ENCODE data around the gene SH3GLB1.

The SH3GLB1 gene

DNA sequence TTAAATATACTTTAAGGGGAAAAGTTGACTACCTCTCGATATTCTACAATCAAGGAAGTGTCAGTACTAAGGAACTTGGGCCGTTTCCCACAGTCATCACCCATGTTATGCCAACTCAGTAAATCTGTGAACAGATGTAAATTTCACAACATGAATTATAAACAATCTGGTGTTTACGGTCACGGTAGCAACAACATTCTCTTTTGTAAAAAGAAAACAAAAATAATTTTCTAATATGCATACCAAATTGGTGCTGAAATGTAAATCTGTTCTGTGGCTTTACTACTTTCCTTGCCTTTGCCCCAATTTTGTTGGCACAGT, 1.2 kb downstream of the SH3GLB1 start:
- H3K4me3 ChIP-seq (ENCODE audit: low read length): peak overlapping the region; percentile 64
- no peaks in the 10 kb centered on the region for H3K27me3 ChIP-seq (ENCODE audit: control insufficient read depth, insufficient read depth, low read length)
- H3K9me3 ChIP-seq (ENCODE audit: control insufficient read depth, low read length): no peaks in the 10 kb centered on the region
- peaks cover 12% of the 10 kb centered on the region for H3K4me1 ChIP-seq (ENCODE audit: control insufficient read depth, insufficient read depth, low read length)
- H3K36me3 ChIP-seq (ENCODE audit: control insufficient read depth, insufficient read depth, low read length): no peaks in the 10 kb centered on the region
- H3K9ac ChIP-seq (ENCODE audit: low read length): peak overlapping the region; percentile 98

DNA sequence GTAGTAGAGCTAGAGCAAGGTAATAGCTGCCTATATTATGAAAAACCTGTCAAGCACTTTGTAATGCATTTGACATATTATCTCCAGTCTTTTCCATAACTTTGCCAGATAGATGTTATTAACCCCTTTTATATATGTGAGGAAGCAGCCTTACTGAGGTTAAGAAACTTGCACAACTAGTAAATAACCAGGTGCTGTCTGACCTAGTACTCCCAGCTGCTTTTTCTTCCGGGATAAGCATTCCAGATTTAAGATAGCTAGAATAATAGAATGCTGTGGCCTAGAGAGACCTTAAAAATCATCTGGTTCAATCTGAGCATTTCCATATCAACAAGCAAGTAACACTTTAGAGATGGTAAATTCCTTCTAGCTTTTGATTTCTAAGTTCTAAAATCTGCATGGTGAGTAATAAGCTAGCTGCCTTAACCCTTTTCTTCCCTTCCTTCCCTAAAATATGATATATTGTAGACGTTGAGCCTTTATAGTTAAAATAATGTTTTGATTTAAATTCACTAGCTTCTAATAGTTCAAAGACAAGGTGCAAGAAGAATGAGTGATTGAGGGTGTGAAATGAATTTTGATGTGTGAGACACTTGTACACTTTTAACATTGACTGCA, 1.8 kb downstream of the SH3GLB1 start:
- H3K9me3 ChIP-seq (ENCODE audit: control insufficient read depth, low read length): no peaks in the 10 kb centered on the region
- peak overlapping the region; percentile 2 for H3K4me3 ChIP-seq (ENCODE audit: low read length)
- peak overlapping the region; percentile 98 for H3K9ac ChIP-seq (ENCODE audit: low read length)
- no peaks in the 10 kb centered on the region for H3K27me3 ChIP-seq (ENCODE audit: control insufficient read depth, insufficient read depth, low read length)
- no peaks in the 10 kb centered on the region for H3K36me3 ChIP-seq (ENCODE audit: control insufficient read depth, insufficient read depth, low read length)
- H3K4me1 ChIP-seq (ENCODE audit: control insufficient read depth, insufficient read depth, low read length): peaks cover 12% of the 10 kb centered on the region

- H3K4me3 ChIP-seq (ENCODE audit: low read length): no peak overlapping the region
Measured at GRCh38 chr1:86708920-86709319, 4.5 kb downstream of the SH3GLB1 start.

GRCh38 chr1:86712088-86712860, 7.9 kb downstream of the SH3GLB1 start:
- Histone ChIP-seq H3K9me3 (ENCODE audit: control insufficient read depth, low read length) (no peaks in the 10 kb centered on the region), H3K36me3 (ENCODE audit: control insufficient read depth, insufficient read depth, low read length) (no peaks in the 10 kb centered on the region), H3K4me3 (ENCODE audit: low read length) (no peak overlapping the region), H3K27me3 (ENCODE audit: control insufficient read depth, insufficient read depth, low read length) (no peaks in the 10 kb centered on the region), H3K9ac (ENCODE audit: low read length) (no peak overlapping the region), H3K4me1 (ENCODE audit: control insufficient read depth, insufficient read depth, low read length) (peaks cover 6% of the 10 kb centered on the region)

More at GRCh38 chr1:86708920-86709319, 4.5 kb downstream of the SH3GLB1 start:
- Histone ChIP-seq H3K9me3 (ENCODE audit: control insufficient read depth, low read length) (no peaks in the 10 kb centered on the region), H3K4me1 (ENCODE audit: control insufficient read depth, insufficient read depth, low read length) (peaks cover 12% of the 10 kb centered on the region), H3K36me3 (ENCODE audit: control insufficient read depth, insufficient read depth, low read length) (no peaks in the 10 kb centered on the region), H3K9ac (ENCODE audit: low read length) (no peak overlapping the region), H3K27me3 (ENCODE audit: control insufficient read depth, insufficient read depth, low read length) (no peaks in the 10 kb centered on the region)

DNA sequence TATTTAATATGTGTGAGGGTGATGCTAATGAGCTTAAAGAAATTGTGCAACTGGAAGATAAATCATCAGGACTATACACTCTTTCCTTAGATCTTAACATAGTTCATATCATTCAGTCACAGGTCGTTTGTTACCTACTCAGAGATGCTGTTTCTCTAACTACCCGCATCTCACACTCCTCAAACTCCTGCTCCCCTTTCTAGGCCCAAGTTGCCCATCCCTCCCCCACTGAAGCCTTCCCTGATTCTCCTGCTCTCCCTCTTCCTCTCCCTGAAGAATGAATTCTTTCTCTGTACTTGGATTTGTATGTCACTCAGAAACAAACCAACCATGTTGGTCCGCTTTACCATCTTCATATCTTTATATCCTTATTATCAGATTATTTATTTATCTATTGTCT, 9.1 kb downstream of the SH3GLB1 start:
- Histone ChIP-seq H3K9ac (ENCODE audit: low read length) (no peak overlapping the region), H3K9me3 (ENCODE audit: control insufficient read depth, low read length) (no peaks in the 10 kb centered on the region), H3K36me3 (ENCODE audit: control insufficient read depth, insufficient read depth, low read length) (no peaks in the 10 kb centered on the region), H3K4me1 (ENCODE audit: control insufficient read depth, insufficient read depth, low read length) (peaks cover 6% of the 10 kb centered on the region), H3K27me3 (ENCODE audit: control insufficient read depth, insufficient read depth, low read length) (no peaks in the 10 kb centered on the region), H3K4me3 (ENCODE audit: low read length) (no peak overlapping the region)

DNA sequence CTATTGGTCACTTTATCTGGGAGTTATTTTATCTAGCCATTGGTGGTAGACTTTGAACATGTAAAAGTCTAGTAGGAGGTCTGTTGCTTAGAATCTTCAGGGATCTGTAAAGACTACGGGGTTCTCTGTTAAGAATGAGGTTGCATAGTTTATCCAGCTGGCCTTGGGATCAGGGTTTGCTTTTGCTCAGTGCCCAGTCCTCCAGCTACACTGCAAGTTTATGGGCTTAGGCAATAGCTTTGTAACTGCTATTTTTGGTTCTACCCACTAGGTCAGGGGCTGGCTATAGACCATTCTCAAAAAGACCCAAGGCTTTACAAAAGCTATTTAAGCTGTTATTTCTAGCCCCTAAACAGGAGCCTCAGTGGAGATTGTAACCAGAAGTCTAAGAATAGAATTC, 9.8 kb downstream of the SH3GLB1 start:
- peaks cover 6% of the 10 kb centered on the region for H3K4me1 ChIP-seq (ENCODE audit: control insufficient read depth, insufficient read depth, low read length)
- H3K9ac ChIP-seq (ENCODE audit: low read length): no peak overlapping the region
- no peaks in the 10 kb centered on the region for H3K36me3 ChIP-seq (ENCODE audit: control insufficient read depth, insufficient read depth, low read length)
- no peak overlapping the region for H3K4me3 ChIP-seq (ENCODE audit: low read length)
- no peaks in the 10 kb centered on the region for H3K9me3 ChIP-seq (ENCODE audit: control insufficient read depth, low read length)
- no peaks in the 10 kb centered on the region for H3K27me3 ChIP-seq (ENCODE audit: control insufficient read depth, insufficient read depth, low read length)

DNA sequence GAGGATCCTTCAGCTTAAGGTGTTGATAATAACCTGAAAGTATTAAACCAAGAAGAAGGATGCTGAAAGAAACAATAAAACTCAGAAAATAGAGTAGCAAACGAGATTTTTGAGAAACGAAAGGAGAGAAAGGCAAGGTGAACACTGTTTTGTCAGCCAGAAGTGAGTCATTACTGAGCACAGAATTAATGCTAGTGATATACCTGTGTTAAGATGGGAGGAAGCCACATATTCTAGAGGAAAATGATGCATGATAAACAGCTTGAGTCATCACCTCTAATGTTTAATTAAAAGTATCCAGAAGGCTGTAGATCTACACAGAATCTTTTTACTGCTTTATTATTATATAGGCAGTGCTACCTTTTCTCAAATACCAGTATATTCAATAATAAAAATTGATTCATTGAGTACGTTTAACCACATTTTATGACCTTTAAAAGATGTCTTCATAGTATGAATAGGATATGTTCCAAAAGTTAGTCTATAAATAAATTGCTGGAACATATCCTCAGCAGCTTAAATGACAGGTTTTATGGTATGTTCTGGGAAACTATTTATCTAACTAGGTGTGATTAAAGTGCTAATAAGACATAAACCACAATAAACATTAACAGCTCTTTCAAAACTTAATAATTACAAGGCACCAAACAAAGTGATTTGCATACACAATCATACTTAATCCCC, 10.3 kb downstream of the SH3GLB1 start:
- no peak overlapping the region for H3K4me3 ChIP-seq (ENCODE audit: low read length)
- H3K9me3 ChIP-seq (ENCODE audit: control insufficient read depth, low read length): no peaks in the 10 kb centered on the region
- H3K4me1 ChIP-seq (ENCODE audit: control insufficient read depth, insufficient read depth, low read length): peaks cover 6% of the 10 kb centered on the region
- H3K27me3 ChIP-seq (ENCODE audit: control insufficient read depth, insufficient read depth, low read length): no peaks in the 10 kb centered on the region
- no peaks in the 10 kb centered on the region for H3K36me3 ChIP-seq (ENCODE audit: control insufficient read depth, insufficient read depth, low read length)
- no peak overlapping the region for H3K9ac ChIP-seq (ENCODE audit: low read length)

- Histone ChIP-seq H3K9me3 (ENCODE audit: control insufficient read depth, low read length) (no peaks in the 10 kb centered on the region), H3K36me3 (ENCODE audit: control insufficient read depth, insufficient read depth, low read length) (no peaks in the 10 kb centered on the region), H3K27me3 (ENCODE audit: control insufficient read depth, insufficient read depth, low read length) (no peaks in the 10 kb centered on the region), H3K4me1 (ENCODE audit: control insufficient read depth, insufficient read depth, low read length) (peaks cover 6% of the 10 kb centered on the region), H3K4me3 (ENCODE audit: low read length) (no peak overlapping the region), H3K9ac (ENCODE audit: low read length) (no peak overlapping the region)
Measured at GRCh38 chr1:86718786-86719185, 14.4 kb downstream of the SH3GLB1 start.

GRCh38 chr1:86731416-86731815, 27.0 kb downstream of the SH3GLB1 start:
- no peaks in the 10 kb centered on the region for H3K9me3 ChIP-seq (ENCODE audit: control insufficient read depth, low read length)
- H3K4me1 ChIP-seq (ENCODE audit: control insufficient read depth, insufficient read depth, low read length): no peaks in the 10 kb centered on the region
- no peak overlapping the region for H3K9ac ChIP-seq (ENCODE audit: low read length)
- H3K27me3 ChIP-seq (ENCODE audit: control insufficient read depth, insufficient read depth, low read length): no peaks in the 10 kb centered on the region
- peaks cover 10% of the 10 kb centered on the region for H3K36me3 ChIP-seq (ENCODE audit: control insufficient read depth, insufficient read depth, low read length)
- no peak overlapping the region for H3K4me3 ChIP-seq (ENCODE audit: low read length)

DNA sequence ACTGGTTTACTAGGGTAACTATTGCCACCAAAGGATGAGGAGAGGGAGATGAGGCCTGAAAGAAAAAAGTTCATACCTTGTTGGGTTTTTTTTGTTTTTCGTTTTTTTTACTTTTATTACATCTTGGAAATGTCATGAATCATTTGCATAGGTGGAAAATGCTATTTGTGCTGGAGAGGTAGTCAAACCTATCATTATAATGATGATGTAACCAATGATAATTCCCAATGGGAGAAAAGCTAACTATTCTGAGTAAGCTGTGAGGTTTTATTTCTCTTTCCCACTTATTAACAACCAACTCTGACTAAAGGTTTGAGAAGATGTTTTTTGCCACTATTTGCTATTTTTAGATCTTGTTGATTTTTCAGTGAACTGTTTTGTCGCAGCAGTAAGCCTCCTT, 29.0 kb downstream of the SH3GLB1 start:
- Histone ChIP-seq H3K9me3 (ENCODE audit: control insufficient read depth, low read length) (no peaks in the 10 kb centered on the region), H3K4me1 (ENCODE audit: control insufficient read depth, insufficient read depth, low read length) (no peaks in the 10 kb centered on the region), H3K27me3 (ENCODE audit: control insufficient read depth, insufficient read depth, low read length) (no peaks in the 10 kb centered on the region), H3K9ac (ENCODE audit: low read length) (no peak overlapping the region), H3K36me3 (ENCODE audit: control insufficient read depth, insufficient read depth, low read length) (peaks cover 10% of the 10 kb centered on the region), H3K4me3 (ENCODE audit: low read length) (no peak overlapping the region)

DNA sequence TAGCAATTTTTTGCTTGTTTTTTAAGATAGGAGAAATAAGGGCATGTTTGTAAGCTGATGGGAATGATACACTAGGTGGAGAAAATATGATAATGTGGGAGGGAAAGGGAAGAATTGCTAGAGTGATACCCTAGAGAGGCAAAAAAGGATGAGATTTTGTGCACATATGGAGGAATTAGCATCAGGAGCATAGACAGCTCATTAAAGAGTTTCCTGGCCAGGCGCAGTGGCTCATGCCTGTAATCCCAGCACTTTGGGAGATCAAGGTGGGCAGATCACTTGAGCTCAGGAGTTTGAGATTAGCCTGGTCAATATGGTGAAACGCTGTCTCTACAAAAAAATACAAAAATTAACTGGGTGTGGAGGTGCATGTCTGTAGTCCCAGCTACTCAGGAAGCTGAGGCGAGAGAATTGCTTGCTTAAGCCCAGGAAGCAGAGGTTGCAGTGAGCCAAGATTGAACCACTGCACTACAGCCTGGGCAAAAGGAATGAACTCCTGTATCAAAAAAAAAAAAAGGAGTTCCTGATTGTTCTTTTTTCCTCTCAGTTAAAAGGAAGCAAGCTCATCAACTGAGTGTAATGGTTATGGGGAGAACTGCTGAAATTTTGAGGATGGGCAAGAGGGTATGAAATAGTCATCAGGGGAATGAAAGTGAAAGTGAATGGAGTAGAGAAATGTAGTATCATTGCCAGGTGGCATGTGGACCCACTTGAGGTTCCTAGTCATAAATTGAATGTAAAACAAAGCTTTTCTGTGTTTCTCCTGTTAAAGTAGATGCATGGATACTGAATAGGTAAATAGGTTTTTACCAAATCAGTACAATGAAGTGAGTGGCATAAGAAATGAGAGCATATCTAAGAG, 35.5 kb downstream of the SH3GLB1 start:
- Histone ChIP-seq H3K36me3 (ENCODE audit: control insufficient read depth, insufficient read depth, low read length) (peaks cover 6% of the 10 kb centered on the region), H3K27me3 (ENCODE audit: control insufficient read depth, insufficient read depth, low read length) (no peaks in the 10 kb centered on the region), H3K9me3 (ENCODE audit: control insufficient read depth, low read length) (no peaks in the 10 kb centered on the region), H3K4me1 (ENCODE audit: control insufficient read depth, insufficient read depth, low read length) (no peaks in the 10 kb centered on the region), H3K9ac (ENCODE audit: low read length) (no peak overlapping the region), H3K4me3 (ENCODE audit: low read length) (no peak overlapping the region)
